Measurements from ENCODE around the gene ETDA.
"Not testable (repeated sequence)": the region's sequence is repeated elsewhere in the genome, so short reads cannot be mapped to it uniquely, and the experiment has no call there.

DNA sequence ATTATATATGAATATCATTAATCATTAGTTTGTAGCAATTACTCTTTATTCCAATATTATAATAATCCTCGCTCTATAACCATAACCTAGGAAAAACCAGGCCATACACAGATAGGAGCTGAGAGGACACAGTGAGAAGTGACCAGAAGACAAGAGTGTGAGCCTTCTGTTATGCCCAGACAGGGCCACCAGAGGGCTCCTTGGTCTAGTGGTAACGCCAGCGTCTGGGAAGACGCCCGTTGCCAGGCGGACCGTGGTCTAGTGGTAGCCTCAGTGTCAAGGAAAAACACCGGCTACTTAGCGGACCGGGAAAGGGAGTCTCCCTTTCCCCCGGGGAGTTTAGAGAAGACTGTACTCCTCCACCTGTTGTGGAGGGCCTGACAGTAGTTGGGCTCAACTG, 45.4 kb upstream of the ETDA start:
- peak; percentile 54 for TF ChIP-seq CTCF (IDR thresholded peaks at IDR 0.05)
- not testable (repeated sequence) for TF ChIP-seq EZH2 (IDR thresholded peaks at IDR 0.05)
